Heart left ventricle (tissue), 16 donors: Measurements from ENCODE around the gene GNA15. TPM values are rescaled to one million over a fixed set of nuclear protein-coding genes. Genes with fewer than 3 reads are reported as not detected.

Experiments
- ATAC-seq, 4 donors: fragments of 200-7000 bp; cut with Tn5 transposase; one replicate each; pipeline ENCODE4 v1.9.1; 2020 to 2022; ENCODE audit warnings: moderate library complexity in 4 of 4, mild to moderate bottlenecking in 3 of 4, moderate number of reproducible peaks in 1 of 4
- DNase-seq, 5 donors: peaks; one replicate each; pipeline ENCODE4 v3.0.0-alpha.2; 2020
- H3K27ac ChIP-seq, 12 donors: fragments of 200-600 bp; sonication (generic) in 4 of 12; one replicate each; pipeline versions ENCODE4 v1.5.0 to v1.8.0; 2016 to 2022; ENCODE audit warnings: mild to moderate bottlenecking in 2 of 12
- H3K27me3 ChIP-seq, 9 donors: fragments of 200-600 bp; sonication (generic) in 2 of 9; one replicate each; pipeline versions ENCODE4 v1.5.1 to v1.8.0; 2016 to 2022; ENCODE audit warnings: mild to moderate bottlenecking in 3 of 9
- H3K36me3 ChIP-seq, 9 donors: fragments of 200-600 bp; sonication (generic) in 2 of 9; one replicate each; pipeline versions ENCODE4 v1.5.0 to v1.8.0; 2018 to 2022; ENCODE audit warnings: mild to moderate bottlenecking in 2 of 9
- H3K4me1 ChIP-seq, 12 donors: fragments of 200-600 bp; sonication (generic) in 4 of 12; one replicate each; pipeline versions ENCODE4 v1.5.0 to v1.8.0; 2016 to 2022; ENCODE audit warnings: mild to moderate bottlenecking in 3 of 12
- H3K4me3 ChIP-seq, 12 donors: fragments of 200-600 bp; sonication (generic) in 4 of 12; one replicate each; pipeline versions ENCODE4 v1.5.0 to v1.8.0; 2017 to 2022; ENCODE audit warnings: mild to moderate bottlenecking in 9 of 12, moderate library complexity in 4 of 12
- H3K9me3 ChIP-seq, 12 donors: fragments of 200-600 bp; sonication (generic) in 4 of 12; one replicate each; pipeline versions ENCODE4 v1.5.0 to v1.8.0; 2016 to 2022; ENCODE audit warnings: mild to moderate bottlenecking in 1 of 12
- POLR2A ChIP-seq, 2 donors: fragments of 450-650 bp; IDR thresholded peaks; one replicate each; pipeline ENCODE4 v1.6.1; 2017; ENCODE audit warnings: antibody characterized with exemption in 2 of 2, mild to moderate bottlenecking in 2 of 2, moderate library complexity in 2 of 2
- WGBS, 4 donors: extraction: QIAGEN DNeasy Blood & Tissue Kit in 2 of 4; methylation state at CpG; one replicate each; pipeline versions ENCODE4 v1.1.5 to v1.1.7; 2013 to 2018; 5-methylcytosine and 5-hydroxymethylcytosine counted together
- intact Hi-C, 10 donors: fragments of 100-400 bp; cut with DNase I; formaldehyde crosslinking; loops; one replicate each; pipeline versions ENCODE4 v1.11.1 to v1.14.2; 2022
- polyA plus RNA-seq, 2 donors: library from polyadenylated mRNA; stranded (reverse); fragments of 200-250 nt; gene quantifications; one replicate each; pipeline ENCODE4 v1.2.3, GENCODE V29; 2013
- total RNA-seq, 9 donors: library from RNA; depleted of rRNA in 2 of 9; stranded (reverse); fragments of >200 nt in 2 of 9; fragmentation: NEBNext Ultra II Directional in 3 of 9; extraction: Animal tissue kit (Norgen Biotek cat#: 25700) in 3 of 9; gene quantifications; one replicate each; pipeline versions ENCODE4 v1.1.0 to v1.2.4, GENCODE V29; 2016 to 2023
- TF ChIP-seq, protein P1 (sequence below), 12 donors: fragments of 200-600 bp; sonication (generic) in 4 of 12; IDR thresholded peaks; one replicate each; pipeline versions ENCODE4 v1.5.0 to v1.8.0; 2018 to 2022; ENCODE audit warnings: antibody characterized with exemption in 12 of 12, mild to moderate bottlenecking in 5 of 12
- donor health status: ischemic (EF 13 %, LVEDD 7.1; RV severe dilation, severe dysfunction).
- donor health status: healthy with polysubstance abuse.
- donor health status: DM: no; HTN: yes; CAD: no.
- donor health status: DM: no; HTN: no; CAD: no.
- donor health status: ischemic (EF 25% LVEDD 6.9; RV normal size, moderate dysfunction).
- donor health status: ischemic (EF 25% LVEDD 5.7; RV mildly dilated, moderate dysfunction).
- donor health status: healthy.
- donor health status: DM: yes; HTN: yes; CAD: no.
- donor health status: ischemic (EF 35%, LVEDD 5.7; RV mildly dilated, moderate dysfunction).
- donor health status: nonischemic (EF 11% LVEDD 7.7; RV severe dilation, severe dysfunction).
- donor health status: DM: yes; HTN: yes; CAD: no.
- donor health status: PGD.
- donor health status: ischemic (EF 29% LVEDD 5.4; RV normal size, mild dysfunction).
- donor health status: nonischemic (EF 23%, LVEDD 6.1; RV moderate dilation, normal function).

Gene GNA15
- total and polyA plus RNA-seq, 11 donors = 0.69 to 15.2 (median 1.7) TPM

DNA sequence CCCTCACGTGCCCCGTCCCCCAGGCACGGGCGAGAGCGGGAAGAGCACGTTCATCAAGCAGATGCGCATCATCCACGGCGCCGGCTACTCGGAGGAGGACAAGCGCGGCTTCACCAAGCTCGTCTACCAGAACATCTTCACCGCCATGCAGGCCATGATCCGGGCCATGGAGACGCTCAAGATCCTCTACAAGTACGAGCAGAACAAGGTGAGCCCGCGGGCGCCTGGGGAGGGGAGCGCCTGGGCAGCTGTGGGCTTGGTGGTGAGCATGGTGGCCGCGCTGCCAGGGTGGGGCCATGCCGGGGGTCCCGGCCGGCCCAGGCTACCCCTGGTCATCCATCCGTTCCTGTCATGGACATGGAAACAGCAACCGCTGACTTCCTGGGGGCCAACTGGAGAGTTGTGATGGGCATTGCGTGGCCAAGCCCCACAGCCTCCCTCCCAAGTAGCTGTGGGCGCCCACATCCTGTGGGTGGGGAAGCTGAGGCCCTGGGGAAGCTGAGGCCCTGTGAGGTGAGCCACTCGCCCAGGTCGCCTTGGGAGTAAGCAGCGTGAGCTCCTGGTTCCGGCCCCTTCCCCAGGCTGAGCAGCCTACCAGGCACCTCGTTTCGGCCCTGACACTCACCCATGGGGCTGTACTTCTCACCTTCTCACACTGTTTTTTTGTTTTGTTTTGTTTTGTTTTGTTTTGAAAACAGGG lies 25.6 kb upstream of the GNA15 start:
- TF ChIP-seq, protein P1, sequence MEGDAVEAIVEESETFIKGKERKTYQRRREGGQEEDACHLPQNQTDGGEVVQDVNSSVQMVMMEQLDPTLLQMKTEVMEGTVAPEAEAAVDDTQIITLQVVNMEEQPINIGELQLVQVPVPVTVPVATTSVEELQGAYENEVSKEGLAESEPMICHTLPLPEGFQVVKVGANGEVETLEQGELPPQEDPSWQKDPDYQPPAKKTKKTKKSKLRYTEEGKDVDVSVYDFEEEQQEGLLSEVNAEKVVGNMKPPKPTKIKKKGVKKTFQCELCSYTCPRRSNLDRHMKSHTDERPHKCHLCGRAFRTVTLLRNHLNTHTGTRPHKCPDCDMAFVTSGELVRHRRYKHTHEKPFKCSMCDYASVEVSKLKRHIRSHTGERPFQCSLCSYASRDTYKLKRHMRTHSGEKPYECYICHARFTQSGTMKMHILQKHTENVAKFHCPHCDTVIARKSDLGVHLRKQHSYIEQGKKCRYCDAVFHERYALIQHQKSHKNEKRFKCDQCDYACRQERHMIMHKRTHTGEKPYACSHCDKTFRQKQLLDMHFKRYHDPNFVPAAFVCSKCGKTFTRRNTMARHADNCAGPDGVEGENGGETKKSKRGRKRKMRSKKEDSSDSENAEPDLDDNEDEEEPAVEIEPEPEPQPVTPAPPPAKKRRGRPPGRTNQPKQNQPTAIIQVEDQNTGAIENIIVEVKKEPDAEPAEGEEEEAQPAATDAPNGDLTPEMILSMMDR (IDR thresholded peaks at IDR 0.05) = no peak
- H3K27me3 ChIP-seq = no peaks in the 10 kb centered on the region
- peaks cover 0 to 47% (median 27%) of the 10 kb centered on the region in 9 donors for H3K36me3 ChIP-seq
- H3K9me3 ChIP-seq = no peaks in the 10 kb centered on the region
- WGBS, 4 donors = 91 to 97% (median 93%) methylated on average over 27 to 37 of the region's 37 CpGs
- intact Hi-C loops = loop anchor here in 1 of 10 donors (5.0 kb wide), 1 partner anchor 33 kb away; no protein-coding TSS in a partner anchor
- H3K4me1 ChIP-seq = peaks cover 0 to 48% (median 15%) of the 10 kb centered on the region in 12 donors
- no peak for ATAC-seq
- no peak overlapping the region for H3K4me3 ChIP-seq
- no peak overlapping the region for H3K27ac ChIP-seq
- DNase-seq = peak in 2 of 5 donors; percentile 18 to 21

DNA sequence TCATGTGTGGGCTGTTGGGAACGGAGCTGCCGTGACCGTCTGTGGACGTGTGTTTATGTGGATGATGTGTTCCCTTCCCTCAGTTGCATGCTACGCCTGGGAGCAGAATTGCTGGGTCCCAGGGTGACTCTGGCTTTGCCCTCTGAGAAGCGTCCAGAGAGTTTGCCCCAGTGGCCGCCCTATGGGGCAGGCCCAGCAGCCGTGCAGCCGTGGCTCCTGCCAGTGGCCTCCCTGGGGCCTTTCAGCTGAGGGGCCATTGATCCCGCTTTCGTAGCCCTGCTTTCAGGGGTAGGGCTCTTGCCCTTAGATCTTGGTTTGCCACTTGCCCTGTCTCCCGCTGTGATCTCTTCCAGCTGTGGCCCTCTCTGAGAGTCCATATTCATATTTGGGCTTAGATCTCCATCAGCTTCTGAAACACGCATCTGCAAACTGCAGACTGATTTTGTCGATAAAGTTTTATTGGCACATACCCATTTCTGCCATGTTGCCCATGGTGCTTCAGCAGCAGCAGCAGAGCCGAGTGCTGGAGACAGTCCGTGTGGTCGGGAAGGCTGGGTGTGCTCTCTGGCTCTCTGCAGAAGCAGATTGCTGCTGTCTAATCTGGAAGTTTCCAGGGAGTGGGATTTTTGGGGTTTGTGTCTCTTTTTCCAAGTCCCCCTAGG lies 24.1 kb upstream of the GNA15 start:
- DNase-seq = no peak
- no peaks in the 10 kb centered on the region for H3K9me3 ChIP-seq
- peaks cover 0 to 37% (median 13%) of the 10 kb centered on the region in 12 donors for H3K4me1 ChIP-seq
- H3K27ac ChIP-seq = no peak overlapping the region
- intact Hi-C loops = loop anchor here in 1 of 10 donors (5.0 kb wide), 1 partner anchor 34 kb away; no protein-coding TSS in a partner anchor
- no peak overlapping the region for H3K4me3 ChIP-seq
- H3K27me3 ChIP-seq = no peaks in the 10 kb centered on the region
- WGBS, 4 donors = 95 to 99% (median 97%) methylated on average over 17 of the region's 17 CpGs
- H3K36me3 ChIP-seq = peaks cover 0 to 57% (median 29%) of the 10 kb centered on the region in 9 donors
- ATAC-seq = no peak
- TF ChIP-seq, protein P1 (IDR thresholded peaks at IDR 0.05) = no peak
- TF ChIP-seq POLR2A (IDR thresholded peaks at IDR 0.05) = no peak

DNA sequence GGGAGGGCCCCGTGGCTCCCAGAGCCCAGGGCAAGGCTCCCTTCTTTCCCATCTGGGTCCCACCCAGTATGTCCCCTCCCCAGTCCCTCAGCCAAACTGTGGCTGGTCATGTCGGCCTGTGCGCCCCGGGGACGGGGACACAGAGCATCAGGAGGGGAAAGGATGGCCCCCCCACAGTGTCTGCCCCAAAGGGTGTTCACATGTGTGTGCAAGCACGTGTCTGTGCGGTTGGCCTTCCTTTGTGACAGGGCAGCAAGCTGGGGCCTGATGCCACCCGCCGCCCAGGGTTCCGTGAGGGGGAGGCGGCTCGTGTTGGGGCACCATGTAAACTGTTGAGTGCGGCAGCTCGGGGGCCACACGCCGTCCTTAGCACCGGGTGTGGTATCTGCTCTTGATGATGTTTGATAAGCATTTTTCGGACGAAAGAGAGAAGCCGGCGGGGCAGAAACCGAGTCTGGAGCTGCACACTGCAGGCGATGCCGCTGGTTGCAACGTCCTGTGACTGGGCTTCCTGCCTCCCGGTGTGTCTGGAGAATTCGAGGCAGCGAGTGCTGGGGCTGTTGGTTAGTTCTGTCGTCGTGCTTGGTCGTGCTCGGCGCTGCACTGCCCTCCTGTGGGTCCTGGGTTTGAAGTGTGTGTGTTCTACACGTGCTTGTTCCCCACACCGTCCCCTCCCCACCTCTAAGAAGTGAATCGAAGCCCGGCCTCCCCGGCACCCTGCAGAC lies 23.3 kb upstream of the GNA15 start:
- ATAC-seq = no peak

More for the DNA sequence above, 23.3 kb upstream of the GNA15 start:
- Histone ChIP-seq H3K36me3 (peaks cover 0 to 63% (median 35%) of the 10 kb centered on the region in 9 donors), H3K9me3 (no peaks in the 10 kb centered on the region), H3K27me3 (no peaks in the 10 kb centered on the region), H3K4me3 (no peak overlapping the region), H3K27ac (no peak overlapping the region), H3K4me1 (peaks cover 0 to 29% (median 11%) of the 10 kb centered on the region in 12 donors)
- intact Hi-C loops = loop anchor here in 1 of 10 donors (5.0 kb wide), 1 partner anchor 35 kb away; no protein-coding TSS in a partner anchor
- TF ChIP-seq POLR2A (IDR thresholded peaks at IDR 0.05) = no peak
- TF ChIP-seq, protein P1 (IDR thresholded peaks at IDR 0.05) = no peak
- DNase-seq = peak in 1 of 5 donors; percentile 55
- WGBS, 4 donors = 77 to 86% (median 82%) methylated on average over 24 to 38 of the region's 38 CpGs
